ENCODE results near the gene NASP. TPM values are rescaled to one million over a fixed set of nuclear protein-coding genes. Genes with fewer than 3 reads are reported as not detected.

Gene NASP
- total and polyA plus RNA-seq, 2 of the 4 experiments (the other 2 are of a cell fraction), result 56.6 to 124 TPM

- Histone ChIP-seq H3K4me3 (ENCODE audit: insufficient read depth, low read depth, low read length) (no peak overlapping the region; the same call in 1 of the 2 replicates), H4K20me1 (ENCODE audit: insufficient read depth, low read length) (peaks cover 51% of the 10 kb centered on the region), H3K4me2 (ENCODE audit: low read depth, low read length) (peak overlapping the region; percentile 87), H3K14ac (replicated peaks; ENCODE audit: low read depth, low read length) (no peak overlapping the region), H3K27me3 (ENCODE audit: control insufficient read depth, insufficient read depth, low read length) (no peaks in the 10 kb centered on the region), H2AK5ac (ENCODE audit: low read depth, low read length) (no peak overlapping the region), H3K9me3 (ENCODE audit: control insufficient read depth, insufficient read depth, low read length) (no peaks in the 10 kb centered on the region), H3K18ac (ENCODE audit: low read depth, low read length) (no peak overlapping the region), H2AK9ac (replicated peaks; ENCODE audit: low read depth, low read length, poor library complexity) (no peak overlapping the region), H3K79me1 (ENCODE audit: low read depth in 1 of 2, low read length in 2 of 2) (peaks cover under 1 to 27% of the 10 kb centered on the region in 2 experiments; a peak in 3 of 4 replicates), H3K27ac (ENCODE audit: insufficient read depth, low read length) (no peak overlapping the region), H2BK5ac (ENCODE audit: low read depth, low read length, poor library complexity, severe bottlenecking) (no peak overlapping the region), H3K36me3 (ENCODE audit: control insufficient read depth, insufficient read depth, low read length) (peaks cover 1% of the 10 kb centered on the region; the same call in 1 of the 2 replicates), H4K5ac (ENCODE audit: low read depth, low read length) (no peak overlapping the region), H3K4me1 (ENCODE audit: control insufficient read depth, insufficient read depth, low read length) (no peaks in the 10 kb centered on the region; the same call in none of the 2 replicates), H2BK15ac (ENCODE audit: low read depth, low read length) (no peak overlapping the region), H3K4ac (ENCODE audit: low read depth, low read length) (no peak overlapping the region), H4K91ac (ENCODE audit: insufficient read depth, low read depth, low read length) (no peak overlapping the region), H2AFZ (replicated peaks; ENCODE audit: low read length, poor library complexity) (no peak overlapping the region), H3K23ac (ENCODE audit: low read depth, low read length) (peak overlapping the region; percentile 2), H3K56ac (ENCODE audit: extremely low read depth, insufficient read depth, low read length) (no peak overlapping the region), H4K8ac (ENCODE audit: low read depth in 2 of 2, low read length in 2 of 2) (no peak overlapping the region), H2BK120ac (ENCODE audit: low read depth, low read length) (no peak overlapping the region), H3K9me1 (ENCODE audit: insufficient read depth, low read length) (no peaks in the 10 kb centered on the region; the same call in 1 of the 2 replicates), H3K9ac (ENCODE audit: low read depth, low read length) (peak overlapping the region; percentile 18; the same call in 1 of the 2 replicates), H2BK20ac (ENCODE audit: low read depth, low read length) (no peak overlapping the region)
- in situ Hi-C loops (cut with MboI; ENCODE audit: low sequenced_read_pairs) (no loop called here), intact Hi-C loops (cut with micrococcal nuclease) (loop anchor here (5.0 kb wide), 1 partner anchor 102 kb away; the partner anchor contains the start of genes GPBP1L1 and TMEM69), dilution Hi-C loops (cut with HindIII; ENCODE audit: low sequenced_read_pairs, unreplicated experiment) (no loop called here)
- no peak for TF ChIP-seq POLR2A (IDR thresholded peaks at IDR 0.05; ENCODE audit: low read depth, low read length)
- TF ChIP-seq CTCF (conservative IDR thresholded peaks at IDR 0.05; ENCODE audit: low read depth, low read length), result no peak
- no peak for TF ChIP-seq USF2 (IDR thresholded peaks at IDR 0.05; ENCODE audit: low read depth, low read length)
- no peak for TF ChIP-seq MXI1 (IDR thresholded peaks at IDR 0.05; ENCODE audit: borderline replicate concordance, low read depth, low read length)
- no peak for TF ChIP-seq CEBPB (IDR thresholded peaks at IDR 0.05; ENCODE audit: low read depth, low read length)
- TF ChIP-seq RFX5 (IDR thresholded peaks at IDR 0.05; ENCODE audit: low read depth, low read length), result no peak
- no peak for TF ChIP-seq FOS (IDR thresholded peaks at IDR 0.05; ENCODE audit: low read depth, low read length)
- TF ChIP-seq ELK1 (IDR thresholded peaks at IDR 0.05; ENCODE audit: borderline replicate concordance, low read depth, low read length), result no peak
- no peak for TF ChIP-seq CHD1 (IDR thresholded peaks at IDR 0.05; ENCODE audit: low read depth, low read length)
- no peak for TF ChIP-seq MAZ (IDR thresholded peaks at IDR 0.05; ENCODE audit: borderline replicate concordance, low read depth, low read length)
- BruUV-seq (replicated peaks), result no TSS peak
- ChIA-PET CTCF (no interaction called here), POLR2A (ENCODE audit: unreplicated experiment) (no interaction called here)
- no peak for ATAC-seq (ENCODE audit: low read depth)
- WGBS, 2 experiments (ENCODE audit: extremely low coverage in 2 of 2, insufficient read length in 1 of 2), result 0% methylated on average over 1 of the region's 7 CpGs; no CpG with 5 or more reads in 1 of the 2 experiments
- no peak for DNase-seq
These were observed 1.7 kb downstream of the NASP start for GRCh38 chr1:45585496-45586075.
